NCI-H128 (cell line): ENCODE data around the gene MFAP4.

Experiments used
- DNase-seq: peaks from one replicate; lab custom pipeline; 2025; ENCODE audit not compliant: unreplicated experiment; lab: John Stamatoyannopoulos, UW

MFAP4 gene

GRCh38 chr17:19386051-19386929 is 700 bp downstream of the MFAP4 start:
- no peak for DNase-seq

GRCh38 chr17:19385521-19385983 is 1.4 kb downstream of the MFAP4 start:
- no peak for DNase-seq

- DNase-seq: no peak
Measured at GRCh38 chr17:19384723-19385391, 2.1 kb downstream of the MFAP4 start.

- no peak for DNase-seq
Measured at GRCh38 chr17:19383681-19384470, 3.1 kb downstream of the MFAP4 start.

- DNase-seq: no peak
Measured at GRCh38 chr17:19382531-19383444, 4.2 kb downstream of the MFAP4 start.

DNA sequence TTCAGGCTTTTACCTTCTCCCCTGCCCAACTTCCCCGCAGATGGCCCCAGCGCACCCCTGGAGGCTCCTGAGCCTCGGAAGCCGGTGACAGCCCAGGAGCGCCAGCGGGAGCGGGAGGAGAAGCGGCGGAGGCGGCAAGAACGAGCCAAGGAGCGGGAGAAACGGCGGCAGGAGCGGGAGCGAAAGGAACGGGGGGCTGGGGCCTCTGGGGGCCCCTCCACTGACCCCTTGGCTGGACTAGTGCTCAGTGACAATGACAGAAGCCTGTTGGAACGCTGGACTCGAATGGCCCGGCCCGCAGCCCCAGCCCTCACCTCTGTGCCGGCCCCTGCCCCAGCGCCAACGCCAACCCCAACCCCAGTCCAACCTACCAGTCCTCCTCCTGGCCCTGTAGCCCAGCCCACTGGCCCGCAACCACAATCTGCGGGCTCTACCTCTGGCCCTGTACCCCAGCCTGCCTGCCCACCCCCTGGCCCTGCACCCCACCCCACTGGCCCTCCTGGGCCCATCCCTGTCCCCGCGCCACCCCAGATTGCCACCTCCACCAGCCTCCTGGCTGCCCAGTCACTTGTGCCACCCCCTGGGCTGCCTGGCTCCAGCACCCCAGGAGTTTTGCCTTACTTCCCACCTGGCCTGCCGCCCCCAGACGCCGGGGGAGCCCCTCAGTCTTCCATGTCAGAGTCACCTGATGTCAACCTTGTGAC is 5.1 kb downstream of the MFAP4 start:
- no peak for DNase-seq

GRCh38 chr17:19381361-19381740 is 5.6 kb downstream of the MFAP4 start:
- no peak for DNase-seq

GRCh38 chr17:19380481-19381301 is 6.3 kb downstream of the MFAP4 start:
- no peak for DNase-seq

DNA sequence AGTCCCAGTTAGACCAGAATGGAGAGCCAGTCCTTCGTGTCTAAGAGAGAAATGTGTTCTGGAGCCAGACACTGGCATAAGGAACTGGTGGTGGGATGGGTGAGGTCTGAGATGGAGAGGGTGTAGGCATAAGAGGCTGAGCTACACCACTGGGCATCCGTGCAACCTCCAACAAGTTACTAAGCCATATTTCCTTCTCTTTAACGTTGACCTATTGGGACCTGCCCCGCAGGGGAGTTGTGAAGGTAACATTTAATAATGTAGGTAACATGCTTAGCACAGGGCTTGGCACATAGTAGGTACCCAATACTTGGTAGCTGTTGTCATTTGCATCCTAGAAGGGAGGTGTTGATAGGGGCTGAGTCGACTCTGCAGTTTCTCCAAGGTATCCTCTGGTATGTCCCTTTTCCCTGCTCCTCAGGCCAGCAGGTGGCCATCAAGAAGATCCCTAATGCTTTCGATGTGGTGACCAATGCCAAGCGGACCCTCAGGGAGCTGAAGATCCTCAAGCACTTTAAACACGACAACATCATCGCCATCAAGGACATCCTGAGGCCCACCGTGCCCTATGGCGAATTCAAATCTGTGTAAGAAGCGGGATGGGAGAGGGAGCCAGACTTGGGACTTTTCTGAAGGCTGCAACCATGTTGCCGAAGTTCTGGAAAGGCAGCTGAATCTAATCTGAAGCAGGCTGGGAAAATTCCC is 7.5 kb downstream of the MFAP4 start:
- no peak for DNase-seq

GRCh38 chr17:19378416-19379360 is 8.3 kb downstream of the MFAP4 start, which contains the start of gene MAPK7:
TSS of gene MAPK7 (plus strand) at chr17:19378498. CDS start at chr17:19378901, 403 bp downstream.
- DNase-seq: no peak

- DNase-seq: peak; percentile 91
Measured at GRCh38 chr17:19377602-19378415, 9.2 kb downstream of the MFAP4 start.

- DNase-seq: no peak
Measured at GRCh38 chr17:19376811-19377210, 10.2 kb downstream of the MFAP4 start.

- DNase-seq: no peak
Measured at GRCh38 chr17:19375732-19376131, 11.3 kb downstream of the MFAP4 start.

GRCh38 chr17:19374136-19374535 is 12.9 kb downstream of the MFAP4 start:
- DNase-seq: no peak

DNA sequence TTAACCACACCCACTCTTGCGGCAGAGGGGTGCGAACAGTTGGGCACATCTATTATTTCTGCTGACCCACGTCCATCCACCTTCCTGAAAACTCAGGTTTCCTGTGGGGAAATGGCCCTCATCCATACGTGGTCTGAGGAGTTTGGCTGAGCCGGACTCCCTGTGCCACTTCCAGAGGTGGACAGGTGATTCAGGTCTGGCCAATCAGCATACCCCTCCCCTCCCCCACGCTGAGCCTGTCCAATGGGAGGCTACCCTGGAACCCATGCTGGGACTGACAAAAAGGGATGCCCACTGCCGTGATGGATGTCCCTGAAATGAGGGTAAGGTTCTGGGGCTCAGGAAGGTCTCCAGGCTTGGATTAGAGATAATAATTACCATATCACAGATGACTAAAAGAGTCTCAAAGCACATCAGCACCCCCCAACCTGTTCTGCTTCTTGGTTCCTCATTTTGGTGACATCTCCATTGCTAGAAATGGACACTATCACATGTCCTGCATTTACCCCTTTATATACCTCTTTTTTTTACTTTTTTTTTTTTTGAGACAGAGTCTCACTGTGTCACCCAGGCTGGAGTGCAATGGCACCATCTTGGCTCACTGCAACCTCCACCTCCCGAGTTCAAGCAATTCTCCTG is 14.0 kb downstream of the MFAP4 start:
- DNase-seq: no peak

DNA sequence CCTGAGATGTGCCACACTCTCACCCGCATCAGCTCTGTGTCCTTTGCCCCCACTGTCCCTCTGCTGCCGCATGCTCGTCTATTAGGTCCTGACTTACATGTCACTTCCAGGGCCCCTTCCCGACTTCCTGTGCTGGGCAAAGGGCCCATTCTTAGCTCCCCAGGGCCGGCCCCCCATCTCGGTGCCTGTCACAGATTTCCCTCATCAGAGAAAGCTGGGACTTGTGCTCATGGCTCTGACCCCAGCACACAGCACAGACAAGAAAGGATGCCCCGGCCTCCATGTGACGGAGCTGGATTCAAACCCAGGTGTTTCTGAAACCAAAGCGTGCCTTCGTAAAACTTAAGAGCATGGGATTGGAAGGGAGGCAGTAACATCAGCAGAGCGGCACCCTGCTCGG is 14.6 kb downstream of the MFAP4 start:
- no peak for DNase-seq
